Activated CD4-positive, alpha-beta T cell treated with anti-CD3 and anti-CD28 coated beads, Interleukin-2, amount 50 U/mL, for 48 hours (primary cell): ENCODE measurements around the gene GAPVD1.
A peak's percentile ranks its signal among the peaks of the same experiment; 100 is the strongest.
"Not testable (repeated sequence)": the region's sequence is repeated elsewhere in the genome, so short reads cannot be mapped to it uniquely, and the experiment has no call there.

Experiments
- DNase-seq, 2 experiments: peaks; one replicate each; pipeline ENCODE4 v3.0.0-alpha.2; 2020

Gene GAPVD1

GRCh38 chr9:125312411-125312810 is 50.8 kb downstream of the GAPVD1 start:
- DNase-seq = no peak

DNA sequence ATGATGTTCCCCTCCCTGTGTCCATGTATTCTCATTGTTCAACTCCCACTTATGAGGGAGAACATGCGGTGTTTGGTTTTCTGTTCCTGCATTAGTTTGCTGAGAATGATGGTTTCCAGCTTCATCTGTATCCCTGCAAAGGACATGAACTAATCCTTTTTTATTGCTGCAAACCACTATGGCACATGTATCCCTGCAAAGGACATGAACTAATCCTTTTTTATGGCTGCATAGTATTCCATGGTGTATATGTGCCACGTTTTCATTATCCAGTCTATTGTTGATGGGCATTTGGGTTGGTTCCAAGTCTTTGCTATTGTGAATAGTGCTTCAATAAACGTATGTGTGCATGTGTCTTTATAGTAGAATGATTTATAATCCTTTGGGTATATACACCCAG is 54.7 kb downstream of the GAPVD1 start:
- DNase-seq = not testable (repeated sequence)

GRCh38 chr9:125317704-125318103 is 56.1 kb downstream of the GAPVD1 start:
- DNase-seq = no peak

- no peak for DNase-seq
These were observed 59.9 kb downstream of the GAPVD1 start for GRCh38 chr9:125321496-125321895.

- DNase-seq = no peak
These were observed 62.0 kb downstream of the GAPVD1 start for GRCh38 chr9:125323615-125324014.

DNA sequence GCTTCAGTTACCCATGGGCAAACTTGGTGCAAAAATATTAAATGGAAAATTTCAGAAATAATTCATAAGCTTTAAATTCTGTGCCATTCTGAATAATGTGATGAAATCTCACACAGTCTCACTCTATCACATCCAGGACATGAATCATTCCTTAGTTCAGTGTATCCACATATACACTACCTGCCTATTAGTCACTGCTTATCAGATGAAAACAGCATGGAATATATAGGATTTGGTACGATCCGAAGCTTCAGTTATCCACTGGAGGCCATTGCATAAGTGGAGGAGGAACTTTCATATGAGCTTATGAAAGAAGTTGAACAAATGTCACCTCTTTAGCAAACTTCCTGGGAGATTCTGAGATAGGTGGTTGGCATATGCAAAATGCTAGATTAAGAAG is 64.2 kb downstream of the GAPVD1 start:
- DNase-seq = no peak

DNA sequence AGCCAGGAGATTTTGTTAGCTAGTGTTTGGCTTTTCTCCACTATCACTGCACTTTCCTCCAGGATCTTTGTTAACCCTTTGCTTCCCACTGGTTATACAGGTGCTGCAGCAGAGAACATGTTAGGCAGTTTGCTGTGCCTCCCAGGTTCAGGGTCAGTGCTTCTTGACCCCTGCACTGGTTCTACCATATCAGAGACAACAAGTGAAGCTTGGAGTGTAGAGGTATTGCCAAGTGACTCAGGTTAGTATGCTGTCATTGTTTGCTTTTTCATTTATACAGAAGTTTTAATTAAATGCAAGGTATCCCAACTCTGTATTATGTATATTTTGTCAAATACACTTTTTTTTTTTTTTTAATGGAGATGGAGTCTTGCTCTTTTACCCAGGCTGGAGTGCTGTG is 68.4 kb downstream of the GAPVD1 start:
- DNase-seq = no peak

GRCh38 chr9:125330587-125330986 is 69.0 kb downstream of the GAPVD1 start:
- no peak for DNase-seq

GRCh38 chr9:125332527-125332926 is 70.9 kb downstream of the GAPVD1 start:
- peak; percentile 23 to 42 for DNase-seq

DNA sequence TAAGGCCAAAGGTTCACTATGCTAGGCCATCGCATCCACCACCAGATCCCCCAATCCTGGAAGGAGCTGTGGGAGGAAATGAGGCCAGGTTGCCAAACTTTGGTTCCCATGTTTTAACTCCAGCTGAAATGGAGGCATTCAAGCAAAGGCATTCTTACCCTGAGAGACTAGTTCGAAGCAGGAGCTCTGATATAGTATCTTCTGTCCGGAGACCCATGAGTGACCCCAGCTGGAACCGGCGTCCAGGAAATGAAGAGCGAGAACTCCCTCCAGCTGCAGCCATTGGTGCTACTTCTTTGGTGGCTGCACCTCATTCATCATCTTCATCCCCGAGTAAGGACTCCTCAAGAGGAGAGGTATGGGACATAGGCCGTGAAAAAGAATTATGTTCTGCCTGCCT is 75.6 kb downstream of the GAPVD1 start:
- DNase-seq = no peak

- DNase-seq = no peak
These were observed 77.3 kb downstream of the GAPVD1 start for GRCh38 chr9:125338929-125339328.

- no peak for DNase-seq
These were observed 79.9 kb downstream of the GAPVD1 start for GRCh38 chr9:125341566-125341965.

- DNase-seq = no peak
These were observed 82.1 kb downstream of the GAPVD1 start for GRCh38 chr9:125343518-125344275.

DNA sequence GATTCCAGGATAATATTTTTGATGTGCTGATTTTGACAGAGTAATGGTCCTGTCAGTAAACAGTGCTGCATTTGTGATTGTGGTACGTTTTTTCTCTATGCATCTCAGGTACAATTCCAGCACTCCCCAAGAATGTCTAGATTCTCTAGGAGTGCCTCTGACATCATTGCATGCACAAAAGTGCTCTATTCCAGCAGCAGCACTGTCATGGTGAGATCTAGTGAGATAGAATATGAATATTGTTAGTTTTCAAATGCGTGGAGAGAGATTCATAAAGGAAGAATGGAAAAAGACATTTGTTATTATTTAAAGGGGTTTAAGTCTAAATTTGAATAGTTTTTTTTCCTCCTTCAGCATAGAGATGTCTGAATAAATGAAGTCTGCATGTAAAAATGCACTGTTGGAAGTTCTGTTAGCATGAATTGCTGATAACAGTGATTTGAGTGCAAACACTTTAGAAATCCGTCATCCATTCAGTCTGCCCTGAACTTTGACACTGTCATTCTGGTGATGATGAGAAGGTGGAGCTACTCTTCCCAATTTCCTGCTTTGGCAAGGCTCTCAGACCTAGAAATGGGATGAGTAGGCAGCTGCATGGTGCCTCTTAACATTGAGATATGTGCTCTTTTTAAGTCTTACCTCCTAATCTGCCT is 84.6 kb downstream of the GAPVD1 start:
- no peak for DNase-seq

DNA sequence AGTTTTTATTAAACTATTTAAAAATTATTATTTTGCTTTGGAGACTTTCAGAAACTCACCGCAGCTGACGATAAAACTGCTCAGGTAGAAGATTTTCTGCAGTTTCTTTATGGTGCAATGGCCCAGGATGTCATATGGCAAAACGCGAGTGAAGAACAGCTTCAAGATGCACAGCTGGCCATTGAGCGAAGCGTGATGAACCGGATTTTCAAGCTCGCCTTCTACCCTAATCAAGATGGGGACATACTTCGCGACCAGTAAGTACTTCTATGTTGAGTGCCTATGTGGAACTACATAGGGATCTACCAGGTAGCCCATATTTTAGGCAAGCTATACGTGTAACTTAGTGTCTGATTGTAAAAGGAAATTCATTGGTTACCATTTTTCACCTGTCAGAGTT is 94.0 kb downstream of the GAPVD1 start:
- no peak for DNase-seq

GRCh38 chr9:125356032-125356431 is 94.4 kb downstream of the GAPVD1 start:
- DNase-seq = no peak

GRCh38 chr9:125359011-125359410 is 97.4 kb downstream of the GAPVD1 start:
- DNase-seq = no peak

DNA sequence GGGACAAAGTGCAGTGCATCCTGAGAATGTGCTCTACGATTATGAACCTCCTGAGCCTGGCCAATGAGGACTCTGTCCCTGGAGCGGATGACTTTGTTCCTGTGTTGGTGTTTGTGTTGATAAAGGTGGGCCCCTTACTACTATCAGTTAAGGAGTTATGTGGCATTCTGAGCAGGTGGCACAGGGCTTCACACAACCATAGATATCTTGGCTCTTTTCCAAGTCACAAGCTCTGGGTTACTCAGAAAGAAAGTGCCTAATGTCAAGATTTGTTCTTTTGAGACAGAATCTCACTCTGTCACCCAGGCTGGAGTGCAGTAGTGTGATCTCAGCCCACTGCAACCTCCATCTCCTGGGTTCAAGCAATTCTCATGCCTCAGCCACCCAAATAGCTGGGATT is 99.0 kb downstream of the GAPVD1 start:
- DNase-seq = no peak

DNA sequence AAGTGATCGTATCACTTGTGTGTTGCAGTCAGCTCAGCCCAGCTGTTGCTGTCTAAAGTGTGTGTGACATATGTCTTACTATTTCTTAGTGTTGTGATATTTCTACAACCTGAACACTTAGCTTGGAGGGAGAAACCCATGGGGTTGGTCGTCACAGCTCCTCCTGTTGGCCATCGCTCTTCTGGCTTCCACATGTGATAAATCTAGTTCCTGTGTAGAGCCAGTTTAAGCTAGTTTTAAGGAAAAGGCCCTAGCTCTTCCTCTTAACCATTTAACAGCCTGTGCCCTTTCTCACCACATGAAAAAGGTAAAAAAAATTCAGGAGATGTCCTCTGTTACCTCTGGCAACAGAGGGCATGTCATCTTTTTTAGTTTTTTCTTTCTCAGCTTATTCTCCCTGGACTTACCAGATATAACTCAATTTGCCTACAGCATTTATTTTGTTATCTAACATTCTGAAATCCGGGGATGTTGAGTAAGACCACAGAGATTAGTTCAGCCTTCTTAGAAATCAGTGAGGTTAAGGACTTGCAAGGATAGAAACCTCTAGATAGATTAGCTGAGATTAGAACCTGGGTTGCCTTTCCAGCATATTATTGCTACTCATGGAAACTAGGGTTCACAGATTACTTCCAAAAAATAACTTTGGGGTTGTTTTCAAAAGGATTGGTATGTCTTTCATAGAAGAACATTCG is 100.4 kb downstream of the GAPVD1 start:
- no peak for DNase-seq

- no peak for DNase-seq
These were observed 105.0 kb downstream of the GAPVD1 start for GRCh38 chr9:125366676-125367075.

DNA sequence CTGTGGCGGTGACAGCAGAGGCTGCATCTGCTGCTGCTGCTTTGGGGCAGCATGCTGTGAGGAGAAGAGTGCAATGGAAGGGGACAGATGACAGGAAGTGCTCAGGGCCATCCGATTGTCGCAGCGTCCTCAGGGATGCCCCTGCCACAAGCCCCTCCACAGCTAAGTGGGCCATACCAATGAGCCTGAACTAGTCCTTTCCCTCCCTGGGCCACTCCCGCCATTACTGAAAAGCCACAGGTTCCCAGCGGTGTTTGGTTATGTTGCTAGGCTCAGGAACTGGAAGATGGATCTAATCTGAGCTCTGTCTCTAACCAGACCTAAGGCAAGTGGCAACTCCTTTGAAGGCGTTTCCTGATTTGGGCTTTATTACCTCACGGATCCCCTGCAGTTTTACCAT is 109.2 kb downstream of the GAPVD1 start:
- no peak for DNase-seq

GRCh38 chr9:125372441-125373226 is 111.0 kb downstream of the GAPVD1 start:
- no peak for DNase-seq
